Smooth muscle cell of the brain vasculature (primary cell): ENCODE measurements around the gene RSU1.

Experiments
- DNase-seq: peaks from one replicate; pipeline ENCODE4 v3.0.0-alpha.2; 2012; ENCODE audit warnings: low read depth, low spot score

RSU1 gene

GRCh38 chr10:16674147-16674703 is 143.0 kb downstream of the RSU1 start:
- DNase-seq, result no peak

- no peak for DNase-seq
Observed at GRCh38 chr10:16673443-16673842, 143.8 kb downstream of the RSU1 start.

- DNase-seq, result no peak
Observed at GRCh38 chr10:16663444-16663843, 153.8 kb downstream of the RSU1 start.

GRCh38 chr10:16662923-16663322 is 154.3 kb downstream of the RSU1 start:
- no peak for DNase-seq

GRCh38 chr10:16656895-16657294 is 160.3 kb downstream of the RSU1 start:
- no peak for DNase-seq

- no peak for DNase-seq
Observed at GRCh38 chr10:16653224-16653623, 164.0 kb downstream of the RSU1 start.

- DNase-seq, result no peak
Observed at GRCh38 chr10:16652154-16652553, 165.1 kb downstream of the RSU1 start.

- DNase-seq, result no peak
Observed at GRCh38 chr10:16649757-16650156, 167.5 kb downstream of the RSU1 start.

GRCh38 chr10:16648366-16648765 is 168.9 kb downstream of the RSU1 start:
- DNase-seq, result no peak

GRCh38 chr10:16646181-16647059 is 170.8 kb downstream of the RSU1 start:
- no peak for DNase-seq

- DNase-seq, result no peak
Observed at GRCh38 chr10:16644146-16644545, 173.1 kb downstream of the RSU1 start.

- DNase-seq, result no peak
Observed at GRCh38 chr10:16643502-16643901, 173.7 kb downstream of the RSU1 start.

- no peak for DNase-seq
Observed at GRCh38 chr10:16640153-16640552, 177.1 kb downstream of the RSU1 start.

GRCh38 chr10:16639471-16639870 is 177.8 kb downstream of the RSU1 start:
- DNase-seq, result no peak

- no peak for DNase-seq
Observed at GRCh38 chr10:16632996-16633395, 184.2 kb downstream of the RSU1 start.

GRCh38 chr10:16626697-16627096 is 190.5 kb downstream of the RSU1 start:
- no peak for DNase-seq

GRCh38 chr10:16612981-16613355 is 204.3 kb downstream of the RSU1 start:
- DNase-seq, result no peak

- DNase-seq, result peak; percentile 12
Observed at GRCh38 chr10:16612115-16612980, 204.9 kb downstream of the RSU1 start.

- no peak for DNase-seq
Observed at GRCh38 chr10:16611037-16611436, 206.2 kb downstream of the RSU1 start.

GRCh38 chr10:16609211-16609610 is 208.0 kb downstream of the RSU1 start:
- no peak for DNase-seq

- DNase-seq, result no peak
Observed at GRCh38 chr10:16606923-16607322, 210.3 kb downstream of the RSU1 start.

GRCh38 chr10:16606421-16606820 is 210.8 kb downstream of the RSU1 start:
- DNase-seq, result no peak
